Lower leg skin (tissue), 3 donors: Measurements from ENCODE around the gene KIFAP3.

Experiments used
- POLR2A ChIP-seq, 2 donors: fragments of 450-650 bp; IDR thresholded peaks; one replicate each; pipeline ENCODE4 v1.6.1; 2016 to 2017; ENCODE audit warnings: antibody characterized with exemption in 2 of 2, mild to moderate bottlenecking in 1 of 2, moderate library complexity in 1 of 2
- TF ChIP-seq, protein P1 (sequence below), 3 donors: fragments of 450-650 bp; IDR thresholded peaks; one replicate each; pipeline ENCODE4 v1.5.1; 2016; ENCODE audit warnings: antibody characterized with exemption in 3 of 3, mild to moderate bottlenecking in 3 of 3, moderate library complexity in 2 of 3

DNA sequence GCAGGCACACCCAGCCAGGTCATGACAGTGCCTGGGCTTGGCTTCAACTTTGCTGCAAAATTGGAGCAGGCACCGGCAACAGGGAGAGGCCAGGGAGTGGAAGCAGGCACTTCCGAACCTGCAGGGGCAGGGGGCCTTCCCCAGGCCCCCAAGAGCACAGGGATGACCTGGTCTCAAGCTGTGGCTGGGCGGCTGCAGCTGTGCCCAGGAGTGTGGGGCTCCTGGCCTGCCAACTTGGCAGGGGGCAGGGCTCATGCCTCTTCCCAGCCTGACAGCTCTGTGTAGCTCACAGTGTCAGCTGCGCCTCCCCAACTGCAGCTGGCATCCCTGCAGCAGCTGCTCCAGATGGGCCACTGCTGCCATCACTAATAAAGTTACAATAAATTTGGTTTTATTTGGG is 129.3 kb downstream of the KIFAP3 start:
- TF ChIP-seq, protein P1, sequence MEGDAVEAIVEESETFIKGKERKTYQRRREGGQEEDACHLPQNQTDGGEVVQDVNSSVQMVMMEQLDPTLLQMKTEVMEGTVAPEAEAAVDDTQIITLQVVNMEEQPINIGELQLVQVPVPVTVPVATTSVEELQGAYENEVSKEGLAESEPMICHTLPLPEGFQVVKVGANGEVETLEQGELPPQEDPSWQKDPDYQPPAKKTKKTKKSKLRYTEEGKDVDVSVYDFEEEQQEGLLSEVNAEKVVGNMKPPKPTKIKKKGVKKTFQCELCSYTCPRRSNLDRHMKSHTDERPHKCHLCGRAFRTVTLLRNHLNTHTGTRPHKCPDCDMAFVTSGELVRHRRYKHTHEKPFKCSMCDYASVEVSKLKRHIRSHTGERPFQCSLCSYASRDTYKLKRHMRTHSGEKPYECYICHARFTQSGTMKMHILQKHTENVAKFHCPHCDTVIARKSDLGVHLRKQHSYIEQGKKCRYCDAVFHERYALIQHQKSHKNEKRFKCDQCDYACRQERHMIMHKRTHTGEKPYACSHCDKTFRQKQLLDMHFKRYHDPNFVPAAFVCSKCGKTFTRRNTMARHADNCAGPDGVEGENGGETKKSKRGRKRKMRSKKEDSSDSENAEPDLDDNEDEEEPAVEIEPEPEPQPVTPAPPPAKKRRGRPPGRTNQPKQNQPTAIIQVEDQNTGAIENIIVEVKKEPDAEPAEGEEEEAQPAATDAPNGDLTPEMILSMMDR (IDR thresholded peaks at IDR 0.05) = no peak
- TF ChIP-seq POLR2A (IDR thresholded peaks at IDR 0.05) = no peak
